ENCODE data around the gene C18orf63. TPM values are rescaled to one million over a fixed set of nuclear protein-coding genes. Genes with fewer than 3 reads are reported as not detected.

The C18orf63 gene
- total RNA-seq, 5 donors from 2014 or later (not counting 1 experiment from before 2014, with no cell fraction given) = not detected

- Histone ChIP-seq H3K9me3 (no peaks in the 10 kb centered on the region), H3K27ac (ENCODE audit: low read length) (no peak overlapping the region), H3K27me3 (replicated peaks in 1 of 2; ENCODE audit: control insufficient read depth in 2 of 2, extremely low read depth in 1 of 2, insufficient read depth in 2 of 2, low read length in 1 of 2) (no peaks in the 10 kb centered on the region), H3K4me1 (ENCODE audit: control insufficient read depth in 1 of 2, extremely low read depth in 1 of 2, insufficient read depth in 2 of 2, low read length in 2 of 2) (no peaks in the 10 kb centered on the region), H3K4me3 (ENCODE audit: control insufficient read depth in 1 of 2, extremely low read depth in 1 of 2, low read length in 1 of 2) (no peak overlapping the region), H3K36me3 (ENCODE audit: control insufficient read depth in 2 of 2, extremely low read depth in 1 of 2, insufficient read depth in 1 of 2, low read length in 1 of 2) (peaks cover 0 to 4% of the 10 kb centered on the region in 2 donors)
- H3K4me3 Mint-ChIP-seq = no peak overlapping the region
- ChIA-PET CTCF (no interaction called here), POLR2A (no interaction called here)
- H3K27ac Mint-ChIP-seq = no peak overlapping the region
- no peaks in the 10 kb centered on the region for H3K9me3 Mint-ChIP-seq
- no peak for DNase-seq
- peaks cover 31% of the 10 kb centered on the region for H3K36me3 Mint-ChIP-seq
- H3K27me3 Mint-ChIP-seq = no peaks in the 10 kb centered on the region
- no peak for ATAC-seq (replicated peaks in 1 of 4)
- WGBS (ENCODE audit: insufficient coverage) = 100% methylated on average over 3 of the region's 4 CpGs
- peaks cover 0 to 7% (median 0%) of the 10 kb centered on the region in 3 donors for H3K4me1 Mint-ChIP-seq
Observed at GRCh38 chr18:74274700-74275099, 40.9 kb upstream of the C18orf63 start.

GRCh38 chr18:74275736-74276135 is 39.9 kb upstream of the C18orf63 start:
- 80% methylated on average over 7 of the region's 11 CpGs for WGBS (ENCODE audit: insufficient coverage)
- no peaks in the 10 kb centered on the region for H3K9me3 ChIP-seq
- H3K36me3 Mint-ChIP-seq = peaks cover 31% of the 10 kb centered on the region
- POLR2A ChIA-PET = no interaction called here
- no peak overlapping the region for H3K4me3 Mint-ChIP-seq
- H3K27ac ChIP-seq (ENCODE audit: low read length) = no peak overlapping the region
- no peak for ATAC-seq (replicated peaks in 1 of 4)
- no peak overlapping the region for H3K4me3 ChIP-seq (ENCODE audit: control insufficient read depth in 1 of 2, extremely low read depth in 1 of 2, low read length in 1 of 2)
- H3K4me1 ChIP-seq (ENCODE audit: control insufficient read depth in 1 of 2, extremely low read depth in 1 of 2, insufficient read depth in 2 of 2, low read length in 2 of 2) = no peaks in the 10 kb centered on the region
- DNase-seq = no peak
- CTCF ChIA-PET = no interaction called here
- no peaks in the 10 kb centered on the region for H3K9me3 Mint-ChIP-seq
- peaks cover 0 to 6% (median 0%) of the 10 kb centered on the region in 3 donors for H3K4me1 Mint-ChIP-seq
- peaks cover 0 to 4% of the 10 kb centered on the region in 2 donors for H3K36me3 ChIP-seq (ENCODE audit: control insufficient read depth in 2 of 2, extremely low read depth in 1 of 2, insufficient read depth in 1 of 2, low read length in 1 of 2)
- H3K27ac Mint-ChIP-seq = no peak overlapping the region
- no peaks in the 10 kb centered on the region for H3K27me3 Mint-ChIP-seq
- H3K27me3 ChIP-seq (replicated peaks in 1 of 2; ENCODE audit: control insufficient read depth in 2 of 2, extremely low read depth in 1 of 2, insufficient read depth in 2 of 2, low read length in 1 of 2) = no peaks in the 10 kb centered on the region

GRCh38 chr18:74276609-74277008 is 39.0 kb upstream of the C18orf63 start:
- CTCF ChIA-PET = no interaction called here
- Histone ChIP-seq H3K27me3 (replicated peaks in 1 of 2; ENCODE audit: control insufficient read depth in 2 of 2, extremely low read depth in 1 of 2, insufficient read depth in 2 of 2, low read length in 1 of 2) (no peaks in the 10 kb centered on the region), H3K9me3 (no peaks in the 10 kb centered on the region), H3K27ac (ENCODE audit: low read length) (no peak overlapping the region), H3K4me3 (ENCODE audit: control insufficient read depth in 1 of 2, extremely low read depth in 1 of 2, low read length in 1 of 2) (no peak overlapping the region), H3K36me3 (ENCODE audit: control insufficient read depth in 2 of 2, extremely low read depth in 1 of 2, insufficient read depth in 1 of 2, low read length in 1 of 2) (peaks cover 0 to 4% of the 10 kb centered on the region in 2 donors), H3K4me1 (ENCODE audit: control insufficient read depth in 1 of 2, extremely low read depth in 1 of 2, insufficient read depth in 2 of 2, low read length in 2 of 2) (no peaks in the 10 kb centered on the region)
- Mint-ChIP-seq H3K4me1 (peaks cover 7% of the 10 kb centered on the region in 3 donors), H3K4me3 (no peak overlapping the region), H3K27ac (no peak overlapping the region), H3K9me3 (no peaks in the 10 kb centered on the region), H3K27me3 (no peaks in the 10 kb centered on the region), H3K36me3 (peaks cover 34% of the 10 kb centered on the region)
- POLR2A ChIA-PET = no interaction called here
- DNase-seq (no peak), ATAC-seq (replicated peaks in 1 of 4) (no peak)
- 97% methylated on average over 3 of the region's 10 CpGs for WGBS (ENCODE audit: insufficient coverage)

GRCh38 chr18:74277296-74277695 is 38.3 kb upstream of the C18orf63 start:
- WGBS (ENCODE audit: insufficient coverage) = no CpG with 5 or more reads among the region's 2 CpGs
- CTCF ChIA-PET = interaction anchor here in 1 of 2 donors (0.6 kb wide), 1 partner anchor 65 kb away, joined by 3 read pairs; no protein-coding TSS in a partner anchor
- H3K27ac Mint-ChIP-seq = no peak overlapping the region

GRCh38 chr18:74278058-74278457 is 37.6 kb upstream of the C18orf63 start:
- peaks cover 36% of the 10 kb centered on the region for H3K36me3 Mint-ChIP-seq
- peaks cover 0 to 4% of the 10 kb centered on the region in 2 donors for H3K36me3 ChIP-seq (ENCODE audit: control insufficient read depth in 2 of 2, extremely low read depth in 1 of 2, insufficient read depth in 1 of 2, low read length in 1 of 2)
- DNase-seq (no peak), ATAC-seq (replicated peaks in 1 of 4) (no peak)
- H3K9me3 Mint-ChIP-seq = no peaks in the 10 kb centered on the region
- POLR2A ChIA-PET = no interaction called here
- peaks cover 0 to 10% of the 10 kb centered on the region in 2 experiments for H3K4me1 ChIP-seq (ENCODE audit: control insufficient read depth in 1 of 2, extremely low read depth in 1 of 2, insufficient read depth in 2 of 2, low read length in 2 of 2)
- H3K4me1 Mint-ChIP-seq = peaks cover 19 to 21% (median 20%) of the 10 kb centered on the region in 3 donors
- H3K27me3 Mint-ChIP-seq = no peaks in the 10 kb centered on the region
- H3K9me3 ChIP-seq = no peaks in the 10 kb centered on the region
- H3K27ac ChIP-seq (ENCODE audit: low read length) = no peak overlapping the region
- WGBS (ENCODE audit: insufficient coverage) = 95% methylated on average over 6 of the region's 7 CpGs
- CTCF ChIA-PET = interaction anchor here in 1 of 2 donors (0.6 kb wide), 1 partner anchor 64 kb away, joined by 3 read pairs; no protein-coding TSS in a partner anchor
- no peak overlapping the region for H3K4me3 ChIP-seq (ENCODE audit: control insufficient read depth in 1 of 2, extremely low read depth in 1 of 2, low read length in 1 of 2)
- no peak overlapping the region for H3K4me3 Mint-ChIP-seq
- H3K27me3 ChIP-seq (replicated peaks in 1 of 2; ENCODE audit: control insufficient read depth in 2 of 2, extremely low read depth in 1 of 2, insufficient read depth in 2 of 2, low read length in 1 of 2) = no peaks in the 10 kb centered on the region
- H3K27ac Mint-ChIP-seq = no peak overlapping the region

More at GRCh38 chr18:74277296-74277695, 38.3 kb upstream of the C18orf63 start:
- peaks cover 39% of the 10 kb centered on the region for H3K36me3 Mint-ChIP-seq
- DNase-seq (no peak), ATAC-seq (replicated peaks in 1 of 4) (no peak)
- H3K27ac ChIP-seq (ENCODE audit: low read length) = no peak overlapping the region
- H3K4me3 Mint-ChIP-seq = no peak overlapping the region
- H3K9me3 Mint-ChIP-seq = no peaks in the 10 kb centered on the region
- H3K4me1 ChIP-seq (ENCODE audit: control insufficient read depth in 1 of 2, extremely low read depth in 1 of 2, insufficient read depth in 2 of 2, low read length in 2 of 2) = peaks cover 0 to 4% of the 10 kb centered on the region in 2 experiments
- peaks cover 0 to 4% of the 10 kb centered on the region in 2 donors for H3K36me3 ChIP-seq (ENCODE audit: control insufficient read depth in 2 of 2, extremely low read depth in 1 of 2, insufficient read depth in 1 of 2, low read length in 1 of 2)
- no peaks in the 10 kb centered on the region for H3K27me3 ChIP-seq (replicated peaks in 1 of 2; ENCODE audit: control insufficient read depth in 2 of 2, extremely low read depth in 1 of 2, insufficient read depth in 2 of 2, low read length in 1 of 2)
- H3K4me3 ChIP-seq (ENCODE audit: control insufficient read depth in 1 of 2, extremely low read depth in 1 of 2, low read length in 1 of 2) = no peak overlapping the region
- peaks cover 11 to 13% (median 12%) of the 10 kb centered on the region in 3 donors for H3K4me1 Mint-ChIP-seq
- no peaks in the 10 kb centered on the region for H3K9me3 ChIP-seq
- POLR2A ChIA-PET = no interaction called here
- H3K27me3 Mint-ChIP-seq = no peaks in the 10 kb centered on the region

DNA sequence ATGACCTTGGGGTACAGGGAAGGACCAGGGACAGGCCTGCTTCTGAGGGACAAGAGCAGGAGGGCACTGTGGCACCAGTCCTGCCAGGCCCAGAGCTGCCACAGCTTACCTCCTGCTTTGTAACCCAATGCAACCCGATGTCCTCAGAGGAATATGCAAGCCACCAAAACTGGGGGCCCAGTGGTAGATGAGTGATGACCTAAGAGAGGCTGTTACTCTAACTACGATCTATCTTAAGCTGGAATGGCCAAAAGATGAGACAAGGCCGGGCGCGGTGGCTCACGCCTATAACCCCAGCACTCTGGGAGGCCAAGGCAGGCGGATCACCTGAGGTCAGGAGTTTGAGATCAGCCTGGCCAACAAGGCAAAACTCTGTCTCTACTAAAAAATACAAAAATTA is 36.7 kb upstream of the C18orf63 start:
- WGBS (ENCODE audit: insufficient coverage) = 80% methylated on average over 1 of the region's 7 CpGs
- no peak overlapping the region for H3K4me3 ChIP-seq (ENCODE audit: control insufficient read depth in 1 of 2, extremely low read depth in 1 of 2, low read length in 1 of 2)
- Mint-ChIP-seq H3K27me3 (no peaks in the 10 kb centered on the region), H3K9me3 (no peaks in the 10 kb centered on the region), H3K27ac (no peak overlapping the region), H3K36me3 (peaks cover 34% of the 10 kb centered on the region), H3K4me3 (no peak overlapping the region), H3K4me1 (peaks cover 25 to 26% (median 26%) of the 10 kb centered on the region in 3 donors)
- peaks cover 0 to 13% of the 10 kb centered on the region in 2 experiments for H3K4me1 ChIP-seq (ENCODE audit: control insufficient read depth in 1 of 2, extremely low read depth in 1 of 2, insufficient read depth in 2 of 2, low read length in 2 of 2)
- CTCF ChIA-PET = no interaction called here
- H3K27me3 ChIP-seq (replicated peaks in 1 of 2; ENCODE audit: control insufficient read depth in 2 of 2, extremely low read depth in 1 of 2, insufficient read depth in 2 of 2, low read length in 1 of 2) = no peaks in the 10 kb centered on the region
- no peak overlapping the region for H3K27ac ChIP-seq (ENCODE audit: low read length)
- peaks cover 0 to 4% of the 10 kb centered on the region in 2 donors for H3K36me3 ChIP-seq (ENCODE audit: control insufficient read depth in 2 of 2, extremely low read depth in 1 of 2, insufficient read depth in 1 of 2, low read length in 1 of 2)
- POLR2A ChIA-PET = no interaction called here
- no peaks in the 10 kb centered on the region for H3K9me3 ChIP-seq
- ATAC-seq (replicated peaks in 1 of 4) (no peak), DNase-seq (no peak)

Data from T-cell (primary cell).